GM20431 (cell line): ENCODE measurements around the gene CACNA2D1.

Source experiments
- in situ Hi-C: fragments of 300-500 bp; cut with MseI, MboI; formaldehyde crosslinking; loops from one replicate; pipeline ENCODE4 v1.15.0; 2020; ENCODE audit warnings: low sequenced_read_pairs; ENCODE audit not compliant: unreplicated experiment

The CACNA2D1 gene

DNA sequence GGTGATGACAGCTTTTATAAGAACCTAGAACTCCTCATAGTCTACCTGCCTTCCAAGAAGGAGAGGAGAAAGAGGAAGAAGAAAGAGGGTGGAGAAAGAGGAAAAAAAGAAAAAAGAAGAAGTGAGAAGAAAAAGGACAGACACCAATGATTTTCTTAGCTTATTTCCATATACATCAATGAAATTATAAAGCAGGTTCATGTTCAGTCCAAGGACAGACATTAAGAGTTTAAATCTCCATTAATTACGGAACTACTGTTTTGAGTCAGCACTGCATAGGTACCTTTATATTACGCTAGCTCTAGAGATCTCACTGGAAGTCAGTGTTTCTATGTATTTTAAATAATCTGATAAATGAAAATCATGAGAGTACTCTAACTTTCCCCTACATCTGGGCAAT, 364.8 kb downstream of the CACNA2D1 start:
- in situ Hi-C loops = no loop called here

GRCh38 chr7:82071468-82071867, 372.1 kb downstream of the CACNA2D1 start:
- in situ Hi-C loops = no loop called here

DNA sequence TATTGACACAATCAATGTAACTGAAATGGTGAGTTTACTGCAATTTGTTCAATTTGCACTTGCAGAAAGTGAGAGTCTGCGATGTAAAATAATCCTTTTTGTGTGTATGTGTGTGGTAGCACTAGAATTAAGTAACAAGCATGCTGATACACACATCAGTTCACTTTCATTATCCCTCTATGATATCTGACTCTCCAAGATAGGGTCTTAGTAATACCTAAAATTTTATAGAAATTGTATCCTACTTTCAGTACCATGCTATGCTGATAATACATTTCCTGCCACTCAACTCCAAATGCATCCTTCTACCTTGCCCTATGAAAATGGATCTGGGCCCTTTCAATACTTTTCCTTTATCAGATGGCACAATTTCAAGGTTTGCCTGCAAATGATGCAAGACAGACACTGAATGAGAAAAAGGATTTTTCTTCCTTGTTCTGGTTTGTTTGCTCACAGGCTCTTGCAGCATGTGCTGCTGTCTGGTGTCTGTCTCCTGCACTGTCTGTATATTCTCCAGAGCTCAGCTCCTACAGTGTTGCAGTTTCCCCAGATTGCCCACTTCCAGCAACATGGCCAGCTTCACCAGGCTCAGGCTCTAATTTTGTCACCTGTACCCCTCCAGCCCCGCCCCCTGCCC, 375.8 kb downstream of the CACNA2D1 start:
- in situ Hi-C loops = no loop called here

DNA sequence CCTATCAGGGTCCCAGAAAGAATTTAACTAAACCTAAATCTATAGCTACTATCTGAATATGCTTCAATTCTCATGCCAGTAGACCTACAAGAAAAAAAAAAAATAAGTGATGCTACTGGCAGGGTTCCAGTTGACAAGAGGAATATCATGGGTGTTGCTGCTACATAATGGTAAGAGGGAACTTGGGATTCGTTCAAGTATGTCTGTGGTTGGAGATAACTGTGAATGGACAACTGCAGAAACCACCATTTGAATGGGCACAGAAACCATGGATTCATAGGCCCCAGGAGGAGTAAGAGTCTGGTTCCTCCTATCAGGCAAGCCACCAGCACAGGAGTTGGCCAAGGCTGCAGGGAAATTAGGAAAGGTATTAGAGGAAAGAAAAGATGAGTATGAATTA, 386.1 kb downstream of the CACNA2D1 start:
- in situ Hi-C loops = no loop called here

DNA sequence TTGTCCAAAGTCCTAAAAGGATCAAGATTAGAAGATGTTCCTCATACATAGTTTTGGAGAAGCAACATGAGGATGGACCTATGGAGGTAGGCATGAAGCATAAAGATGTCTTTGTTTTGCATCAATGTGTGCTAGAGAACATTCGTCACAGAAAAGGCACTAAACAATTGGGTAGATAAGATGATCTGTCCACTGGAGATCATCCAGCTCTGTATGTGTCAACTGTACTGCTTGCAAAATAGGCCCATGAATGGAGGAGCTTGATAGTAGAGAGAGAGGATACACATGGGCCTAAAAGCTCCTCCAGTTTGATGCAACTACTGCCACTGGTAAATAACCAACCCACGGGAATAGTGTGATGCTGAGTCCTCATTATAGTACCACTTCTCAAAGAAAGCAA, 387.3 kb downstream of the CACNA2D1 start:
- in situ Hi-C loops = no loop called here

DNA sequence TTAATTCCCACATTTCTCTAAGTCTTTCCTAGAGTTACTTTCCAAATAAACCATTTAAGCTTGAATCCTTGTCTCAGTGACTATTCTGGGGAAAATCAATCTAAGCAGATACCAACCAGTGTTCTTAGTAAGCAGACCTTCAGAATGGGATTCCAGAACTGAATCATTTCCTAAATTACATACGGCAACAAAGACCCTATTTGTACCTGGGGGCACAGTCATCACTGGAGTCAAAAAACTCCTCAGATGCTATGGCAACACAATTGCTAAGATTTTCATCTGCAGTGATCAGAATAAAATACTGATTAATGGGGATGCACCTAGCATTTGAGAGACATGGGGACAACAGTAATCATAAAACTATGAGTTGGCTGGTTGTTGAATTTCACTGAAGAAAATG, 389.0 kb downstream of the CACNA2D1 start:
- in situ Hi-C loops = no loop called here

DNA sequence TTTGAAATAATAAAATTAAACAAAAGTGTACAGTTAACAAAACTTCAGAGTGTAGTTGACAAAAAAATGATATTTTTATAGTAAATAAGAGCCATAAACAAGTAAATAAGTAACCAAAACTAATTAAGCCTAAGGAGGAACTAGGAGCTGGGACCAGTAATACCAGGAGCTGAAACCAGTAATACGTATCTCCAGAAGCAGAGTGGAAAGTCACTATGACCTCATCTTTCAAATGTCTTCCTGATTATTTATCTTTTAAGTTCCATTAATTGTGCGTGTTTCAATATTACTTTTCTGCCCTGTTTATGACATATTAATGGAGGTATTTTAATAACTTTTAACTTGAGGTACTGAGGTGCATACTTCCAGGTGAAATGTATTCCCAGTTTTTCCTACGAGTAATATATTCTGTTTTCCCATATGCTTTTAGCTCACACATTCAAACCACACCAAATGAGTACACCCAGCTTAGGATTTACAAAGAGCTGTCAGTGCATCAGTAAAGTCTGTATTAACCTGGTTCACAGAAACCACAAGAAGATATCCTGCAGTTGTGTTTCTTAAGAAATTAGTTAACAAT, 390.0 kb downstream of the CACNA2D1 start:
- in situ Hi-C loops = no loop called here

DNA sequence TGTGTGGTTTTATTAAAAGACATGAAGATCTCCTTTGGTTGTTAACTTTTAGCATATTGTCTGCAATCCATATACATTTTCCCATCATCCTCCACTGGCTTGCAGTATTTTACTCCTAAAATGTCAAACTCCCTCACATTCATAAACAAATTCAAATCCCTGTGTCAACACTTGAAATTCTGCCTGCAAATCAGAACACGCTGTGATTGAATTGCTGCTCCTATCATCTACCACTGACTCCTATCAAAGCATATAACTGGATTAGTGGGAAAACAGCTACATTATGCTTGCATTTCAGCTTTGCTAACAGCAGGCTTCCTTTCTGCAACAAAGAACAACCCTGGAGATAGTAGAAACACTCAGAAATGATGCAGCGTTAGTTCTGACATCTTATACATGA, 392.0 kb downstream of the CACNA2D1 start:
- in situ Hi-C loops = no loop called here

DNA sequence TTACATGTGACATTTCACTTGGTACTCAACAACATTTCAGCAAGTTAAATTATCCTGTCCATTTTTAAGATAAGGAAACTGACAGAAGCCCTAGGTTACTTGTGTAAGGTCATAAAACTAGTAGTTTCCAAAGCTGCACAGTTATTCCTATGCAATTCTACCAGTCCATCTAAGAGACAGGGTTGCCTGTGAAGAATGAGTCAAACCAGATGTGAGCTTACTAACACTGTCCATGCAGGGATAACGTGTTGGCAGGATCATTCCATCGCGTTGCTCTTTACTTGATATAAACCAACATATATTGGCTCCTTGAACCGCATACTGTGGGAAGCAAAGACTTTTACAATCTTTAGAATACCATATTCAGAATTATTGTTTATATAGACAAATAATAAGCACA, 392.8 kb downstream of the CACNA2D1 start:
- in situ Hi-C loops = no loop called here

GRCh38 chr7:82049891-82050533, 393.6 kb downstream of the CACNA2D1 start:
- in situ Hi-C loops = loop anchor here (25.0 kb wide), 2 partner anchors 512 to 687 kb away; no protein-coding TSS in a partner anchor

- in situ Hi-C loops = loop anchor here (25.0 kb wide), 2 partner anchors 513 to 688 kb away; no protein-coding TSS in a partner anchor
Measured at GRCh38 chr7:82049442-82049841, 394.1 kb downstream of the CACNA2D1 start.

GRCh38 chr7:82044497-82045080, 399.0 kb downstream of the CACNA2D1 start:
- in situ Hi-C loops = loop anchor here (25.0 kb wide), 2 partner anchors 518 to 693 kb away; no protein-coding TSS in a partner anchor

GRCh38 chr7:82039621-82040020, 404.0 kb downstream of the CACNA2D1 start:
- in situ Hi-C loops = loop anchor here (25.0 kb wide), 2 partner anchors 523 to 698 kb away; no protein-coding TSS in a partner anchor

- in situ Hi-C loops = loop anchor here (25.0 kb wide), 2 partner anchors 526 to 701 kb away; no protein-coding TSS in a partner anchor
Measured at GRCh38 chr7:82036146-82036886, 407.3 kb downstream of the CACNA2D1 start.

DNA sequence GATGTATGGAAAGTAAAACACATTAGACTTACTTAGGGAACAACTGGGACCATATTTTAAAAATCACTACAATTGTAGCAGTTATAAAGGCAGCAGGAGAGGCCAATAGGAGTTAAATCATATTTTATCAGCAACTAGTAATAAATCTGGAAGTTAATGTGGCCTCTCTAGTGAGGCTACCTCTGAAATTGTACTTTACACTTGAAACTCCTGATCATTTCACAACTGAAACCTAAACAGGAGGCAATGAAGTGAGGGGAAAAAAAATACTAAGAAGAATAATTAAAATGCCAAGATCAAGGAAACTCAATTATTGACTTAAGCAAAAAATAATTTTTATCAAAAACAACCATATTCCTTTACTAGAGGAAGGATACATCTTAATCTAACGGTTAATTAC, 408.1 kb downstream of the CACNA2D1 start:
- in situ Hi-C loops = loop anchor here (25.0 kb wide), 2 partner anchors 527 to 702 kb away; no protein-coding TSS in a partner anchor

- in situ Hi-C loops = loop anchor here (25.0 kb wide), 2 partner anchors 529 to 704 kb away; no protein-coding TSS in a partner anchor
Measured at GRCh38 chr7:82032901-82033300, 410.7 kb downstream of the CACNA2D1 start.

DNA sequence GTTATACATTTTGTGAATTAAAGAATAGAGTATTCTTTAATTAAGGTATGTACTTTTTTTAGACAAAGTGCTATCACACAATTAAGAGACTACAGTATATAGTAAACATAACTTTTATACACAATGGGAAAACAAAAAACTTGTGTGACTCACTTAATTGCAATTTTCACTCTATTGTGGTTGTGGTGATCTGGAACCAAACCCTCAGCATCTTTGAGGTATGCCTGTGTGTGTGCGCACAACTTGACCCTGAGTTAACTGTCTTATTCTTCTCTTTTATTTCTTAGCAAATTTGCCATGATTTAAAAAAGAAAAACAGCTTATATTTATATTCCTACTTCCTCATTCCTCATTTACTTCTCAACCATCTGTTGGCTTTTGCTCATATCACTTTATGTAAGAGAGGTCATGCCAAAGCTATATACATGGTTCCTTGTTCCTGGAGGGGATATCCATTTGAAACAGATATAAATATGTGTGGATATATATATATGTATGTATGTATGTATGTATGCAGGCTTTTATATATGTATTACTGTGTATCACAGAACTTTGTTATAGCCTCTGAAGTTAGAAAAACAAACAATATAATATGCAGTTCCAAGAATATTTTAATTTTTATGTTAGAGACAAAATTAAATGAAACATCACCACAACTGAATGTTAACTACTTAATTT, 414.2 kb downstream of the CACNA2D1 start:
- in situ Hi-C loops = loop anchor here (25.0 kb wide), 2 partner anchors 533 to 708 kb away; no protein-coding TSS in a partner anchor

- in situ Hi-C loops = loop anchor here (25.0 kb wide), 2 partner anchors 534 to 709 kb away; no protein-coding TSS in a partner anchor
Measured at GRCh38 chr7:82028097-82028496, 415.5 kb downstream of the CACNA2D1 start.

GRCh38 chr7:82021713-82022112, 421.9 kb downstream of the CACNA2D1 start:
- in situ Hi-C loops = no loop called here
